Stomach (tissue), 9 donors: Measurements from ENCODE around the gene GTF3C2. TPM values are rescaled to one million over a fixed set of nuclear protein-coding genes. Genes with fewer than 3 reads are reported as not detected.

ENCODE experiments used
- DNase-seq, 2 donors: peaks; one replicate each; pipeline versions ENCODE4 v3.0.0 to v3.0.0-alpha.2; 2013 to 2019
- H3K27ac ChIP-seq, 5 donors: fragments of 200-600 bp in 4 of 5; sonication (generic) in 4 of 5; one replicate each; pipeline ENCODE4 v1.5.1; 2013 to 2019; ENCODE audit warnings: mild to moderate bottlenecking in 1 of 5, moderate library complexity in 1 of 5
- H3K27me3 ChIP-seq, 3 donors: fragments of 200-600 bp; sonication (generic); one replicate each; pipeline ENCODE4 v1.5.1; 2017 to 2019; ENCODE audit warnings: mixed run types in 1 of 3
- H3K36me3 ChIP-seq, 4 donors: fragments of 200-600 bp; sonication (generic); 1 replicate in 3 of 4; 2 replicates in 1 of 4; pipeline ENCODE4 v1.5.1; 2016 to 2019
- H3K4me1 ChIP-seq, 4 donors: fragments of 200-600 bp; sonication (generic); one replicate each; pipeline ENCODE4 v1.5.1; 2016 to 2019
- H3K4me3 ChIP-seq, 4 donors: fragments of 200-600 bp; sonication (generic) in 3 of 4; one replicate each; pipeline ENCODE4 v1.5.1; 2016 to 2019; ENCODE audit warnings: mild to moderate bottlenecking in 1 of 4
- H3K9me3 ChIP-seq, 4 donors: fragments of 200-600 bp; sonication (generic); one replicate each; pipeline ENCODE4 v1.5.1; 2016 to 2019
- CTCF ChIP-seq, 7 experiments: fragments of 450-650 bp in 4 of 7; fragments of 200-600 bp in 3 of 7; sonication (generic) in 3 of 7; IDR thresholded peaks; one replicate each; pipeline ENCODE4 v1.5.1; 2016 to 2019; ENCODE audit warnings: antibody characterized with exemption in 7 of 7, control low read depth in 2 of 7, mild to moderate bottlenecking in 1 of 7
- EP300 ChIP-seq: sonication (generic); formaldehyde crosslinking; IDR thresholded peaks from one replicate; pipeline ENCODE4 v1.6.1; 2017; ENCODE audit warnings: antibody characterized with exemption
- POLR2A ChIP-seq, 4 donors: fragments of 450-650 bp; IDR thresholded peaks; one replicate each; pipeline ENCODE4 v1.6.1; 2016; ENCODE audit warnings: antibody characterized with exemption in 4 of 4, control low read depth in 2 of 4, mild to moderate bottlenecking in 1 of 4, moderate library complexity in 1 of 4
- POLR2AphosphoS5 ChIP-seq, 3 donors: sonication (generic); formaldehyde crosslinking; IDR thresholded peaks; one replicate each; pipeline ENCODE4 v1.6.1; 2016; ENCODE audit warnings: antibody characterized with exemption in 3 of 3
- WGBS, 5 donors: extraction: QIAGEN DNeasy Blood & Tissue Kit in 3 of 5; methylation state at CpG; one replicate each; pipeline versions ENCODE4 v1.1.5 to v1.1.7; 2013 to 2018; 5-methylcytosine and 5-hydroxymethylcytosine counted together
- intact Hi-C: fragments of 100-400 bp; cut with DNase I; formaldehyde crosslinking; loops from one replicate; pipeline ENCODE4 v1.15.1; 2023; ENCODE audit warnings: low total_unique reads
- polyA plus RNA-seq, 3 donors: library from polyadenylated mRNA; stranded (reverse); fragments of 200-250 nt; gene quantifications; one replicate each; pipeline ENCODE4 v1.2.3, GENCODE V29; 2013
- total RNA-seq, 5 donors: library from RNA; depleted of rRNA; stranded (reverse); fragments of >200 nt; gene quantifications; one replicate each; pipeline versions ENCODE4 v1.1.0 to v1.2.3, GENCODE V29; 2014 to 2016
- donor health status: healthy with polysubstance abuse.
- donor health status: Bipolar disorder and iron deficiency.
- donor health status: healthy.

Gene GTF3C2
- total and polyA plus RNA-seq, 8 donors = 18.8 to 125 (median 32.9) TPM

GRCh38 chr2:27393225-27393624, 36.7 kb upstream of the GTF3C2 start:
- no peak overlapping the region for H3K27ac ChIP-seq
- no peak for TF ChIP-seq CTCF (IDR thresholded peaks at IDR 0.05)
- no peak for TF ChIP-seq POLR2AphosphoS5 (IDR thresholded peaks at IDR 0.05)
- no peak for TF ChIP-seq EP300
- TF ChIP-seq POLR2A (IDR thresholded peaks at IDR 0.05) = no peak
- intact Hi-C loops = no loop called here
- H3K27me3 ChIP-seq = no peaks in the 10 kb centered on the region
- peaks cover 0 to 5% (median 0%) of the 10 kb centered on the region in 4 donors for H3K4me1 ChIP-seq
- peaks cover 3 to 14% (median 11%) of the 10 kb centered on the region in 4 donors for H3K36me3 ChIP-seq
- H3K9me3 ChIP-seq = no peaks in the 10 kb centered on the region
- DNase-seq = no peak
- no peak overlapping the region for H3K4me3 ChIP-seq
- WGBS, 5 donors = 93 to 99% (median 98%) methylated on average over 28 to 33 of the region's 33 CpGs

GRCh38 chr2:27390822-27391679, 34.5 kb upstream of the GTF3C2 start:
- DNase-seq = no peak
- intact Hi-C loops = no loop called here
- WGBS, 5 donors = 89 to 95% (median 93%) methylated on average over 9 of the region's 9 CpGs
- Histone ChIP-seq H3K4me1 (no peaks in the 10 kb centered on the region), H3K27me3 (no peaks in the 10 kb centered on the region), H3K27ac (no peak overlapping the region), H3K4me3 (no peak overlapping the region), H3K9me3 (no peaks in the 10 kb centered on the region), H3K36me3 (peaks cover 7 to 26% (median 20%) of the 10 kb centered on the region in 4 donors)
- no peak for TF ChIP-seq POLR2AphosphoS5 (IDR thresholded peaks at IDR 0.05)
- no peak for TF ChIP-seq EP300
- no peak for TF ChIP-seq POLR2A (IDR thresholded peaks at IDR 0.05)
- TF ChIP-seq CTCF (IDR thresholded peaks at IDR 0.05) = no peak

GRCh38 chr2:27381577-27382181, 25.1 kb upstream of the GTF3C2 start:
- H3K4me3 ChIP-seq = peak overlapping the region in 2 of 4 donors; percentile 71 to 77
- H3K27me3 ChIP-seq = no peaks in the 10 kb centered on the region
- intact Hi-C loops = no loop called here
- DNase-seq = no peak
- TF ChIP-seq POLR2AphosphoS5 (IDR thresholded peaks at IDR 0.05) (no peak), POLR2A (IDR thresholded peaks at IDR 0.05) (no peak), CTCF (IDR thresholded peaks at IDR 0.05) (no peak), EP300 (no peak)
- 86 to 92% (median 88%) methylated on average over 10 of the region's 10 CpGs for WGBS, 5 donors
- H3K27ac ChIP-seq = peak overlapping the region in 4 of 5 donors; percentile 91 to 99 (median 94)
- H3K9me3 ChIP-seq = no peaks in the 10 kb centered on the region
- H3K36me3 ChIP-seq = peaks cover 48 to 76% (median 73%) of the 10 kb centered on the region in 4 donors
- peaks cover 23 to 43% (median 40%) of the 10 kb centered on the region in 4 donors for H3K4me1 ChIP-seq

GRCh38 chr2:27380626-27381545, 24.3 kb upstream of the GTF3C2 start, which contains the start of gene ZNF513:
Gene ZNF513 (minus strand): TSS chr2:27380734. CDS start chr2:27380526, 208 bp downstream.
- no peaks in the 10 kb centered on the region for H3K27me3 ChIP-seq
- TF ChIP-seq POLR2A (IDR thresholded peaks at IDR 0.05) = no peak
- peak; percentile 5 for TF ChIP-seq EP300
- TF ChIP-seq POLR2AphosphoS5 (IDR thresholded peaks at IDR 0.05) = peak; percentile 83 to 97 (median 87)
- peak within 1 kb of the TSS; percentile 91 to 99 (median 95) for H3K27ac ChIP-seq
- WGBS, 5 donors = 11 to 30% (median 13%) methylated on average over 30 to 67 of the region's 67 CpGs
- H3K4me1 ChIP-seq = peaks cover 23 to 46% (median 41%) of the 10 kb centered on the region in 4 donors
- intact Hi-C loops = no loop called here
- peaks cover 50 to 76% (median 73%) of the 10 kb centered on the region in 4 donors for H3K36me3 ChIP-seq
- DNase-seq = peak; percentile 98 to 99
- no peaks in the 10 kb centered on the region for H3K9me3 ChIP-seq
- H3K4me3 ChIP-seq = peak within 1 kb of the TSS; percentile 71 to 83 (median 76)
